Peyer's patch (tissue), 4 donors: Measurements from ENCODE around the gene RAD51.

Experiments used
- CTCF ChIP-seq, 6 experiments: fragments of 450-650 bp in 4 of 6; fragments of 200-600 bp in 2 of 6; sonication (generic) in 1 of 6; IDR thresholded peaks; one replicate each; pipeline ENCODE4 v1.5.1; 2017 to 2019; ENCODE audit warnings: antibody characterized with exemption in 6 of 6, mild to moderate bottlenecking in 3 of 6, moderate library complexity in 1 of 6
- POLR2A ChIP-seq, 2 donors: fragments of 450-650 bp; IDR thresholded peaks; one replicate each; pipeline ENCODE4 v1.5.1; 2017; ENCODE audit warnings: antibody characterized with exemption in 2 of 2, mild to moderate bottlenecking in 2 of 2, moderate library complexity in 2 of 2

- TF ChIP-seq POLR2A (IDR thresholded peaks at IDR 0.05) (peak; percentile 82 to 83), CTCF (IDR thresholded peaks at IDR 0.05) (peak; percentile 1 to 56 (median 36))
These were observed 69.0 kb downstream of the RAD51 start, which contains the start of gene GCHFR for GRCh38 chr15:40763801-40764628.
